ENCODE data around the gene CLCN7. TPM values are rescaled to one million over a fixed set of nuclear protein-coding genes. Genes with fewer than 3 reads are reported as not detected.

Gene CLCN7
- total and polyA plus RNA-seq, 11 donors: 30.3 to 70.8 (median 33.6) TPM

DNA sequence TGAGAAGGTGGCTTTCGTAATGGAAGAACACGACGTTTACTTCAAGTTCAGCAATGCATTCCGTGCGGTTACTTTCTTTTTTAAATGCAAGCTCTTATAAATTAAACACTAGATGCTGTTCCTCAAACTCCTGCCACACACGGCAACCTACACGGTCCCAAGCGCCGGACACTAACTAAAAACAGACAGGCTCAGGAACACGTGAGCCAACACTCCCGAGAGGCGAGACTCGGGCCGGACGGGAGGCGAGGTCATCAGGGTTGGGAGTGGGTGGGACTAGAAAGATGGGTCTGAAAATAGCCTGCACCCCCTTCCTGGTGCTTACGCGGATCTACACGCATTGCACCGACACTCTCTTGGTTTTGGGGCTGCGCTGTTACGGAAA, 6.4 kb downstream of the CLCN7 start:
- intact Hi-C loops (cut with DNase I): loop anchor here in 1 of 10 donors (2.0 kb wide), 1 partner anchor 72 kb away; no protein-coding TSS in a partner anchor
- ATAC-seq: no peak
- TF ChIP-seq, protein P1, sequence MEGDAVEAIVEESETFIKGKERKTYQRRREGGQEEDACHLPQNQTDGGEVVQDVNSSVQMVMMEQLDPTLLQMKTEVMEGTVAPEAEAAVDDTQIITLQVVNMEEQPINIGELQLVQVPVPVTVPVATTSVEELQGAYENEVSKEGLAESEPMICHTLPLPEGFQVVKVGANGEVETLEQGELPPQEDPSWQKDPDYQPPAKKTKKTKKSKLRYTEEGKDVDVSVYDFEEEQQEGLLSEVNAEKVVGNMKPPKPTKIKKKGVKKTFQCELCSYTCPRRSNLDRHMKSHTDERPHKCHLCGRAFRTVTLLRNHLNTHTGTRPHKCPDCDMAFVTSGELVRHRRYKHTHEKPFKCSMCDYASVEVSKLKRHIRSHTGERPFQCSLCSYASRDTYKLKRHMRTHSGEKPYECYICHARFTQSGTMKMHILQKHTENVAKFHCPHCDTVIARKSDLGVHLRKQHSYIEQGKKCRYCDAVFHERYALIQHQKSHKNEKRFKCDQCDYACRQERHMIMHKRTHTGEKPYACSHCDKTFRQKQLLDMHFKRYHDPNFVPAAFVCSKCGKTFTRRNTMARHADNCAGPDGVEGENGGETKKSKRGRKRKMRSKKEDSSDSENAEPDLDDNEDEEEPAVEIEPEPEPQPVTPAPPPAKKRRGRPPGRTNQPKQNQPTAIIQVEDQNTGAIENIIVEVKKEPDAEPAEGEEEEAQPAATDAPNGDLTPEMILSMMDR (IDR thresholded peaks at IDR 0.05): no peak
- no peak for TF ChIP-seq POLR2A (IDR thresholded peaks at IDR 0.05)
- Histone ChIP-seq H3K27ac (no peak overlapping the region), H3K4me1 (peaks cover 0 to 37% (median 5%) of the 10 kb centered on the region in 12 donors), H3K36me3 (peaks cover 0 to 21% (median 8%) of the 10 kb centered on the region in 9 donors), H3K9me3 (no peaks in the 10 kb centered on the region), H3K27me3 (no peaks in the 10 kb centered on the region), H3K4me3 (no peak overlapping the region)
- 74 to 78% (median 76%) methylated on average over 22 of the region's 22 CpGs for WGBS, 4 donors
- no peak for DNase-seq

DNA sequence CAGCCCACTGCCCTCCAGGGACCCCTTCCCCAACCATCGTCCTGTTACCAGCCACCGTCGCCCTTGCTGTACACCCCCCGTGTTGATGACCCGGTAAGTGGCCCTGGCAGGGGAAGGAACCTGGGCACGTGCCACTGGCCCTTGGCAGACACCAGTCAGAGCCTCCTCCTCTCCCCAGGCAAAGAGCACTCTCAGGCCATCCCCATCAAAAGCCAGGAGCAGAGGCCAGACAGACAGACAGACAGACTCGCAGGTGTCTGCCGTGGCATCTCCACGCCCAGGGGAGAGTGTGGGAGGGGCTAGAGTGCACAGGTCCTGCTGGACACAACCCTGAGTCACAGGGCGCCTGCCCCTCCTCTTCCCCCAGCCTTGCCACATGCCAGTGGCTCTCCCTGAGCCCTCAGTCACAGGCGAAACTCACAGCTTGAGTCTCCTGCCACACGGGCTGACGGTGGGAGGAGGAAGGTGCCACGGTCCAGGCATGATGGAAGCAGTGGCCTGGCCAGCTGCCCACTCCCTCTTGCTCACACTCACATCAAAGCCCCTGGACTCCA, 7.8 kb downstream of the CLCN7 start:
- Histone ChIP-seq H3K36me3 (peaks cover 0 to 21% (median 12%) of the 10 kb centered on the region in 9 donors), H3K27ac (no peak overlapping the region), H3K9me3 (no peaks in the 10 kb centered on the region), H3K27me3 (no peaks in the 10 kb centered on the region), H3K4me3 (no peak overlapping the region), H3K4me1 (peaks cover 0 to 24% (median 3%) of the 10 kb centered on the region in 12 donors)
- ATAC-seq (peak in 3 of 4 donors; percentile 17 to 45 (median 39)), DNase-seq (peak in 2 of 5 donors; percentile 50 to 52)
- TF ChIP-seq, protein P1 (IDR thresholded peaks at IDR 0.05): no peak
- no peak for TF ChIP-seq POLR2A (IDR thresholded peaks at IDR 0.05)
- WGBS, 4 donors: 44 to 68% (median 56%) methylated on average over 14 of the region's 14 CpGs
- intact Hi-C loops (cut with DNase I): no loop called here

DNA sequence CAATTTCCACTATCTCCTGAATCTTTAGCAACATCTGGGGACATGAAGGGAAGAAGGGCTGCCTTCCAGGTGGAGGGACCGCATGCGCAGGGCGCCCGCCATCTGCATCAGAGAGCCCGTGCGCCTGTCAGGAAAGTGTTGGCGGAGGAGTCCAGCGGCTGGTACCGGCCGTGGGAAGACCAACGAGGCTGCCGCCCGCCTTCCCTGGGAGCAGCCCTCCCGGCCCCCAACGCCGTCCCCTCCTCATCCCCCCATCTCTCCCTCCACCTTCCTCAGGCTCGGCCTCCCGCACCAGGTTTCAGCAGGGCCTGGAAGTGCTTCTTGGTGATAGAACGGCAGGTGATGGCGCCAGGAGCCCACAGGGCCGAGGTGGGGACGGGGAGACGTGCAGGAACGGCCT, 8.8 kb downstream of the CLCN7 start:
- intact Hi-C loops (cut with DNase I): no loop called here
- WGBS, 4 donors: 86 to 94% (median 90%) methylated on average over 24 of the region's 24 CpGs

DNA sequence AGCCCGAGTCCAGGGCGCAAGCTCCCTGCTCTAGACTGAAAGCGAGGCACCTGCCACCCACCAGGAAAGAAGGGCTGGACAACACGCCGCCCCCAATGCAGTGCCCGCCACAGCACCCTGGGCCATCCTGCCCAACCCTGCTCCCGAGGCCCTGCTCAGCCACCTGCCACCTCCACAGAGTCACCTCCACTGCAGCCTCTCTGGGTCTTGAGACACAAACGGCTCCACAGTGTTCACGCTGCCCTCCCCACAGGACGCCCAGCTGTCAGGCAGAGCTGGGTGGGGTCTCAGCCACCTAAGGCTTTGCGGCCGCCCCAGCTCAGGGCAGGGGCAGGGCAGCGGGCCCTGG, 9.3 kb downstream of the CLCN7 start:
- Histone ChIP-seq H3K27me3 (no peaks in the 10 kb centered on the region), H3K27ac (no peak overlapping the region), H3K9me3 (no peaks in the 10 kb centered on the region), H3K36me3 (peaks cover 0 to 34% (median 18%) of the 10 kb centered on the region in 9 donors), H3K4me3 (no peak overlapping the region), H3K4me1 (peaks cover 0 to 13% (median 0%) of the 10 kb centered on the region in 12 donors)
- ATAC-seq: no peak
- peak in 1 of 5 donors; percentile 52 for DNase-seq
- intact Hi-C loops (cut with DNase I): no loop called here
- 92 to 95% (median 93%) methylated on average over 7 to 13 of the region's 13 CpGs for WGBS, 4 donors
- TF ChIP-seq, protein P1 (IDR thresholded peaks at IDR 0.05): no peak
- TF ChIP-seq POLR2A (IDR thresholded peaks at IDR 0.05): no peak

More for the DNA sequence above, 8.8 kb downstream of the CLCN7 start:
- ATAC-seq (no peak), DNase-seq (peak in 1 of 5 donors; percentile 65)
- no peaks in the 10 kb centered on the region for H3K27me3 ChIP-seq
- peaks cover 0 to 18% (median 2%) of the 10 kb centered on the region in 12 donors for H3K4me1 ChIP-seq
- H3K27ac ChIP-seq: no peak overlapping the region
- no peak for TF ChIP-seq POLR2A (IDR thresholded peaks at IDR 0.05)
- TF ChIP-seq, protein P1 (IDR thresholded peaks at IDR 0.05): no peak
- H3K36me3 ChIP-seq: peaks cover 0 to 29% (median 13%) of the 10 kb centered on the region in 9 donors
- no peaks in the 10 kb centered on the region for H3K9me3 ChIP-seq
- H3K4me3 ChIP-seq: no peak overlapping the region

All from heart left ventricle (tissue), 16 donors.